Esophagus muscularis mucosa (tissue), 4 donors: ENCODE measurements around the gene AP5S1. TPM values are rescaled to one million over a fixed set of nuclear protein-coding genes. Genes with fewer than 3 reads are reported as not detected.

ENCODE experiments used
- DNase-seq: peaks from one replicate; pipeline ENCODE4 v3.0.0-alpha.2; 2017; ENCODE audit errors: extremely low spot score
- H3K27ac ChIP-seq, 4 donors: fragments of 200-600 bp; sonication (generic); replicated peaks in 1 of 4; 1 replicate in 3 of 4; 2 replicates in 1 of 4; pipeline ENCODE4 v1.5.1; 2016 to 2019; ENCODE audit warnings: mild to moderate bottlenecking in 1 of 4
- H3K27me3 ChIP-seq, 4 donors: fragments of 200-600 bp; sonication (generic); one replicate each; pipeline versions ENCODE4 v1.5.1 to v1.6.0; 2016 to 2019
- H3K36me3 ChIP-seq, 4 donors: fragments of 200-600 bp; sonication (generic); one replicate each; pipeline ENCODE4 v1.5.1; 2016 to 2019
- H3K4me1 ChIP-seq, 4 donors: fragments of 200-600 bp; sonication (generic); one replicate each; pipeline ENCODE4 v1.5.1; 2016 to 2019
- H3K4me3 ChIP-seq, 4 donors: fragments of 200-600 bp; sonication (generic); 1 replicate in 2 of 4; 2 replicates in 2 of 4; pipeline ENCODE4 v1.5.1; 2016 to 2019; ENCODE audit warnings: mild to moderate bottlenecking in 4 of 4, moderate library complexity in 1 of 4
- H3K9me3 ChIP-seq, 4 donors: fragments of 200-600 bp; sonication (generic); 1 replicate in 3 of 4; 2 replicates in 1 of 4; pipeline ENCODE4 v1.5.1; 2016 to 2019
- EP300 ChIP-seq: sonication (generic); formaldehyde crosslinking; IDR thresholded peaks from one replicate; pipeline ENCODE4 v1.6.1; 2017; ENCODE audit warnings: antibody characterized with exemption
- POLR2A ChIP-seq: fragments of 450-650 bp; IDR thresholded peaks from one replicate; pipeline ENCODE4 v1.6.1; 2017; ENCODE audit warnings: antibody characterized with exemption, moderate library complexity, mild to moderate bottlenecking, low read depth
- POLR2AphosphoS5 ChIP-seq, 2 donors: sonication (generic); formaldehyde crosslinking; IDR thresholded peaks; one replicate each; pipeline ENCODE4 v1.6.1; 2017; ENCODE audit warnings: antibody characterized with exemption in 2 of 2
- whole genome bisulfite sequencing: methylation state at CpG from one replicate; pipeline ENCODE4 v1.1.5; 2018; 5-methylcytosine and 5-hydroxymethylcytosine counted together
- intact Hi-C: fragments of 100-400 bp; cut with DNase I; formaldehyde crosslinking; loops from one replicate; pipeline ENCODE4 v1.15.1; 2023
- total RNA-seq, 4 donors: library from RNA; depleted of rRNA; stranded (reverse); fragments of >200 nt; gene quantifications; one replicate each; pipeline versions ENCODE4 v1.1.0 to v1.2.1, GENCODE V29; 2016
- TF ChIP-seq, protein P1 (sequence below), 3 experiments: fragments of 200-600 bp in 2 of 3; fragments of 450-650 bp in 1 of 3; sonication (generic) in 2 of 3; IDR thresholded peaks; one replicate each; pipeline ENCODE4 v1.5.1; 2017 to 2019; ENCODE audit warnings: antibody characterized with exemption in 3 of 3, mild to moderate bottlenecking in 2 of 3, moderate library complexity in 1 of 3

AP5S1 gene
- total RNA-seq, 4 donors from 2014 or later = 7.9 to 11.7 (median 11.2) TPM

DNA sequence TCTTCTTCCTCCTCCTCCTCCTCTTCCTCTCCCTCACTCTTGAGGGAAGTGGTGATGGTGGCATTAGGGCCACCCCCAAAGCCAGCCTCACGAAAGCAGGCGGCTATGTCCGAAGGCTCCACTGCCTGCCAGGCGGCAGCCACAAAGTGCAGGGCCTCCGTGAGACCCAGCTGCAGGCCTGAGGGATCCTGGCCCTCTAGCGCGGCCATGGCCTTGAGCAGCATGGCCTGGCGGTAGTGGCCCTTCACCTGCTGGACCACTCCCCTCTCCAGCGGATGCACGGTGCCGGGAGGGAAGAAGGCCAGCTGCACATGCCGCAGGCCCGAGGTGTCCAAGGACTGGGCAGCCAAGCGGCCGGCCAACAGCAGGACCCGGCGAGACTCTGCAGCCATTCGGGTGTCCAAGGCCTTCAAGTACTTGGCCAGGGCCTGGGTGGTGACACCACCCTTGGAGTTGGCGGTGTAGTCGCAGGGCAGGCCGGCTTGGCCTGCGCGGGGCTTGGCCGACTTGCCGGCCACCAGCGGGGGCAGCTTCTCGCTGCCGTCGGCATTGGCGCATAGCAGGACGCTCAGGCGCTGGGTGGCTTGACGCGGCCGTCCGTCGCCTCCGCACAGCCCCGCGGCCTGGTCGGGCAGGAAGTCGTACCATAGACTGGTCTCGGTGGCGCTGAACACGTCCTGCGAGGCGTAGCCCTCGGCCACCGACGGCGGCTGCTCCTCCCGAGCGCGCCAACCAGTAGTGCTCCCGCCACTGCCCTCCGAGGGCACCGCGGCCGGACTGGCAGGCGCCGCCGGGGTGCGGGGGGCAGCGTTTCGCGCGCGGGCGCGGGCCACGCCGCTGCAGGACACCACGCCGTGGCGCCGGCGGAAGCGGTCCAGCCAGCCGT lies 34.9 kb upstream of the AP5S1 start:
- TF ChIP-seq POLR2AphosphoS5 (IDR thresholded peaks at IDR 0.05) = no peak
- TF ChIP-seq, protein P1, sequence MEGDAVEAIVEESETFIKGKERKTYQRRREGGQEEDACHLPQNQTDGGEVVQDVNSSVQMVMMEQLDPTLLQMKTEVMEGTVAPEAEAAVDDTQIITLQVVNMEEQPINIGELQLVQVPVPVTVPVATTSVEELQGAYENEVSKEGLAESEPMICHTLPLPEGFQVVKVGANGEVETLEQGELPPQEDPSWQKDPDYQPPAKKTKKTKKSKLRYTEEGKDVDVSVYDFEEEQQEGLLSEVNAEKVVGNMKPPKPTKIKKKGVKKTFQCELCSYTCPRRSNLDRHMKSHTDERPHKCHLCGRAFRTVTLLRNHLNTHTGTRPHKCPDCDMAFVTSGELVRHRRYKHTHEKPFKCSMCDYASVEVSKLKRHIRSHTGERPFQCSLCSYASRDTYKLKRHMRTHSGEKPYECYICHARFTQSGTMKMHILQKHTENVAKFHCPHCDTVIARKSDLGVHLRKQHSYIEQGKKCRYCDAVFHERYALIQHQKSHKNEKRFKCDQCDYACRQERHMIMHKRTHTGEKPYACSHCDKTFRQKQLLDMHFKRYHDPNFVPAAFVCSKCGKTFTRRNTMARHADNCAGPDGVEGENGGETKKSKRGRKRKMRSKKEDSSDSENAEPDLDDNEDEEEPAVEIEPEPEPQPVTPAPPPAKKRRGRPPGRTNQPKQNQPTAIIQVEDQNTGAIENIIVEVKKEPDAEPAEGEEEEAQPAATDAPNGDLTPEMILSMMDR (IDR thresholded peaks at IDR 0.05) = no peak
- TF ChIP-seq POLR2A = no peak
- no peak for TF ChIP-seq EP300
- peak overlapping the region; percentile 79 to 90 (median 84) for H3K27ac ChIP-seq
- no peak for DNase-seq
- peaks cover 0 to 20% (median 11%) of the 10 kb centered on the region in 4 donors for H3K36me3 ChIP-seq
- intact Hi-C loops = loop anchor here (2.0 to 5.0 kb wide), 2 partner anchors 35 to 297 kb away; partner anchors contain the start of gene AP5S1
- H3K27me3 ChIP-seq = no peaks in the 10 kb centered on the region
- peaks cover 42 to 65% (median 60%) of the 10 kb centered on the region in 4 donors for H3K4me1 ChIP-seq
- H3K4me3 ChIP-seq = peak overlapping the region; percentile 68 to 83 (median 73)
- no peaks in the 10 kb centered on the region for H3K9me3 ChIP-seq
- WGBS = 35% methylated on average over 11 of the region's 79 CpGs

DNA sequence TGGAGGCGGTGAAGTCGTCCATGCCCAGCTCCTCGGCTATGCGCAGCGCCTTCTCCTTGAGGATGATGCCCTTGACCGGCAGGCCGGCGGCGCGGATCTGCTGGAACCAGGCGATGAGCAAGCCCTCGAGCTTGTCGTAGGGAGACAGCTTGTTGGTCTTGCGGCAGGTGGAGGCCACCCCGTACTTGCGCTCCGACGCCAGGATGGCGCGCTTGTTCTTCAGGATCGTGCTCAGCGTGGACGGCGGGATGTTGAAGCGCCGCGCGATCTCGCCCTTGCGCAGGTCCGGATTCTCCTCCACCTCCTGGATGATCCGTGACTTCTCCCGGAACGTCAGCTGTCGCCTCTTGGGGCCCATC lies 34.2 kb upstream of the AP5S1 start:
- H3K27me3 ChIP-seq = no peaks in the 10 kb centered on the region
- peak overlapping the region; percentile 68 to 83 (median 73) for H3K4me3 ChIP-seq
- peaks cover 0 to 20% (median 11%) of the 10 kb centered on the region in 4 donors for H3K36me3 ChIP-seq
- peak overlapping the region; percentile 79 to 90 (median 84) for H3K27ac ChIP-seq
- whole genome bisulfite sequencing = no CpG with 5 or more reads among the region's 35 CpGs
- no peak for TF ChIP-seq EP300
- TF ChIP-seq, protein P1 (IDR thresholded peaks at IDR 0.05) = no peak
- TF ChIP-seq POLR2A = no peak
- TF ChIP-seq POLR2AphosphoS5 (IDR thresholded peaks at IDR 0.05) = no peak
- no peaks in the 10 kb centered on the region for H3K9me3 ChIP-seq
- H3K4me1 ChIP-seq = peaks cover 36 to 59% (median 54%) of the 10 kb centered on the region in 4 donors
- intact Hi-C loops = loop anchor here (2.0 to 5.0 kb wide), 2 partner anchors 35 to 296 kb away; partner anchors contain the start of gene AP5S1
- DNase-seq = no peak

DNA sequence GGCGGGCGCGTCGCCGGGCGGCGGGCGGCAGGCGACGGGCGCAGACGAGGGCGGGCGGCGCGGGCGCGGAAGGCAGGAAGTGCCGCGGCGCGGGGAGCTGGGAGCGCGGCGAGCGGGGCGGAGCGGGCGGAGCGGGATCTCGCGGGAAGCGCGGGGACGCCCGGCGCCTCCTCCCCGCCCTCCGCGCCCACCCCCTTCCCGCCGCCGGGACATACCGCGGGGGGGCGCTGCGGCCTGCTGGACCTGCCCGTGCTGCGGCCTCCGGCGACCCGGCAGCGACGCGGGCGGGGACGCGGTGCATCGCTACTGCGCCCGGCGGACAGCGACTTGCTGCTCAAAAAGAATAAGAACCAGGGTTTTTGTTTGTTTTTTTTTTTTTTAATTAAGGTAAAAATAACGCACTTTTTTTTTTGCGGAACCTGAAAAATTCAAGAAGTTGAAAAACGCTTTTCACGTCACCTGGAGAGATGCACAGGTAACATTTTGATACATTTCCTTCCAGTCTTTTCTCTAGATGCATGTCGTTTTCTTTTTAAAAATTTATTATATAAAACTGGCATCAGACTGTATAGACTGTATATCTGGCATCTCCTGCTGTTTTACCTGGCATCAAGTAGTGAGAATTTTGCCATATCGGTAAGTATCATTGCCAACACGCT lies 33.6 kb upstream of the AP5S1 start, which contains the start of gene CENPB:
TSS of gene CENPB (minus strand) at position 76 of the 659 bp plus-strand sequence. CDS start 257 bp downstream, outside the sequence.
- peak within 1 kb of the TSS; percentile 79 to 90 (median 84) for H3K27ac ChIP-seq
- H3K4me1 ChIP-seq = peaks cover 32 to 52% (median 47%) of the 10 kb centered on the region in 4 donors
- peak; percentile 94 for DNase-seq
- H3K9me3 ChIP-seq = no peaks in the 10 kb centered on the region
- peaks cover 0 to 20% (median 11%) of the 10 kb centered on the region in 4 donors for H3K36me3 ChIP-seq
- WGBS = 21% methylated on average over 8 of the region's 70 CpGs
- no peaks in the 10 kb centered on the region for H3K27me3 ChIP-seq
- no peak for TF ChIP-seq EP300
- TF ChIP-seq POLR2AphosphoS5 (IDR thresholded peaks at IDR 0.05) = peak; percentile 42 to 49
- no peak for TF ChIP-seq POLR2A
- TF ChIP-seq, protein P1 (IDR thresholded peaks at IDR 0.05) = peak; percentile 75 to 94 (median 90)
- peak within 1 kb of the TSS; percentile 68 to 83 (median 73) for H3K4me3 ChIP-seq
- intact Hi-C loops = loop anchor here (2.0 to 5.0 kb wide), 2 partner anchors 34 to 296 kb away; partner anchors contain the start of gene AP5S1

DNA sequence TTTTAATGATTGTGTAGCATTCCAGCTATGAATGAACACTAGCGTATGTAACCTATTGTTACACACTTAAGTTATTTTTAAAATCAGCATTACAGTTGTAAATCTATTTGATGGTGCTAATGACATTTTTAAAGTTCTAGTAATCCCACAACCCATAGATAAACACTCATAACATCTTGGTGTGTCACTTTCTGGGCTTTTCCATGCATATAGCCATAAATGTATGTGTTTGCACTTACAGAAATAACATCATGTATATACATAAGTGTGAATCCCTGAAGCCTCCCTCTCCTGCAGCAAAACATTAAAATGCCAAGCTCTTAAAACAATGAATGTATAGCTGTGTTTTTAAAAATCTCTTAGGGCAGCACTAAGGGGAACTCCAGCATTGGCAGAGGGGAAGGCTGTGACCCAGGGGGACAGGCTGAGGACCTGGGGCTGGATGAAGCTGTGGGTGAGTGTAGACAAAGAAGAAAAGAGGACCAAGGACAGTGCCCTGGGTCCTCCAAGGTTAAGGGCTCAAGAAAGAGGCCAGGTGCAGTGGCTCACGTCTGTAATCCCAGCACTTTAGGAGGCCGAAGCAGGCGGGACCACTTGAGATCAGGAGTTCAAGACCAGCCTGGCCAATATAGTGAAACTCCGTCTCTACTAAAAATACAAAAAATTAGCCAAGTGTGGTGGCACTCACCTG lies 32.9 kb upstream of the AP5S1 start:
- 72% methylated on average over 5 of the region's 5 CpGs for WGBS
- H3K4me3 ChIP-seq = peak overlapping the region; percentile 35 to 83 (median 70)
- H3K27me3 ChIP-seq = no peaks in the 10 kb centered on the region
- H3K4me1 ChIP-seq = peaks cover 32 to 51% (median 47%) of the 10 kb centered on the region in 4 donors
- H3K27ac ChIP-seq = peak overlapping the region; percentile 31 to 85 (median 38)
- DNase-seq = no peak
- no peak for TF ChIP-seq EP300
- TF ChIP-seq POLR2AphosphoS5 (IDR thresholded peaks at IDR 0.05) = no peak
- TF ChIP-seq, protein P1 (IDR thresholded peaks at IDR 0.05) = no peak
- TF ChIP-seq POLR2A = no peak
- intact Hi-C loops = loop anchor here (1.0 to 5.0 kb wide), 3 partner anchors 33 to 295 kb away; partner anchors contain the start of genes AP5S1 and MAVS
- H3K9me3 ChIP-seq = no peaks in the 10 kb centered on the region
- peaks cover 0 to 19% (median 11%) of the 10 kb centered on the region in 4 donors for H3K36me3 ChIP-seq
